GM12891 (cell line): ENCODE results near the gene NRIP3.

Experiments used
- POLR2A ChIP-seq: IDR thresholded peaks from 2 replicates; pipeline ENCODE4 v1.6.1; 2011; ENCODE audit warnings: low read depth, low read length, control low read depth
- POU2F2 ChIP-seq: IDR thresholded peaks from 2 replicates; pipeline ENCODE4 v1.6.1; 2011; ENCODE audit warnings: low read depth, mild to moderate bottlenecking, control low read depth, low read length, moderate library complexity
- SPI1 ChIP-seq: IDR thresholded peaks from 2 replicates; pipeline ENCODE4 v1.6.1; 2011; ENCODE audit warnings: low read depth, low read length, control low read depth

DNA sequence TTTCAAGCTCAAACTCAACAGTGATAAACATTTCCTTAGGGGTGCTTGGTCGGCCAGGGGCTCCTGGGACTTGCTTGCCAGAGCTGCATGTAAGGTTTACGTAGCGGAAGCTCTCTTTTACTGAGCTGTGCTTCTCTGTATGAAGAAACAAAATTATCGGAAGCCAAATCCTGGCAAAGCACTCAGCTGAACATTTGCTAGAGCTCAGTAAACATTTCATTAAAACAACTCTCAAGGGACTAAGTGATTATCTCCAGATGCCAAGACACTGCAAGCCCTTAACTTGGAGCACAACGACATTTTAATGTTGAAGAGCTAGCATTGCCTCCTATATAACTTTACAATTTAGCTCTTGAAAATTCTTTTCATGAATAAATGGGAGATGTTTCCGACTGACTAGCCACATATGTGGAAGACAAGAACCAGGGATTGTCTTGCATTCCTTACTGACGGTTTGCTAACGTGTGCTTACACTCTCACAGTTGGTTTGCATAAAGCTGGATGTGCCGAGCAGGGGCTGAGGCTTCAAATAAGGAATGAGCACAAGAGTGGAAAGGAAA lies 44.2 kb upstream of the NRIP3 start:
- TF ChIP-seq POLR2A (no peak), POU2F2 (no peak), SPI1 (no peak)
